Right kidney (tissue), 1 donor: ENCODE results near the gene HDAC9.

Source experiments
- DNase-seq: peaks from one replicate; pipeline ENCODE4 v3.0.0-alpha.2; 2016

Gene HDAC9

GRCh38 chr7:18597754-18598153 is 102.2 kb downstream of the HDAC9 start:
- DNase-seq: no peak

GRCh38 chr7:18607025-18607424 is 111.5 kb downstream of the HDAC9 start:
- no peak for DNase-seq

- no peak for DNase-seq
Observed at GRCh38 chr7:18610331-18610948, 114.9 kb downstream of the HDAC9 start.

- no peak for DNase-seq
Observed at GRCh38 chr7:18614841-18615240, 119.3 kb downstream of the HDAC9 start.

- no peak for DNase-seq
Observed at GRCh38 chr7:18619311-18619710, 123.8 kb downstream of the HDAC9 start.

- no peak for DNase-seq
Observed at GRCh38 chr7:18623389-18623788, 127.8 kb downstream of the HDAC9 start.

- DNase-seq: no peak
Observed at GRCh38 chr7:18624459-18624858, 128.9 kb downstream of the HDAC9 start.

GRCh38 chr7:18626086-18626485 is 130.5 kb downstream of the HDAC9 start:
- no peak for DNase-seq

- no peak for DNase-seq
Observed at GRCh38 chr7:18626717-18627116, 131.2 kb downstream of the HDAC9 start.

- DNase-seq: no peak
Observed at GRCh38 chr7:18637516-18637915, 142.0 kb downstream of the HDAC9 start.

GRCh38 chr7:18638594-18639452 is 143.3 kb downstream of the HDAC9 start:
- DNase-seq: no peak

- DNase-seq: no peak
Observed at GRCh38 chr7:18639711-18640110, 144.2 kb downstream of the HDAC9 start.

- no peak for DNase-seq
Observed at GRCh38 chr7:18644981-18645380, 149.4 kb downstream of the HDAC9 start.

GRCh38 chr7:18647582-18647981 is 152.0 kb downstream of the HDAC9 start:
- DNase-seq: no peak

- no peak for DNase-seq
Observed at GRCh38 chr7:18648849-18649758, 153.6 kb downstream of the HDAC9 start.

- no peak for DNase-seq
Observed at GRCh38 chr7:18653381-18654155, 158.0 kb downstream of the HDAC9 start.

GRCh38 chr7:18654709-18655108 is 159.2 kb downstream of the HDAC9 start:
- DNase-seq: no peak

GRCh38 chr7:18655506-18655905 is 160.0 kb downstream of the HDAC9 start:
- DNase-seq: no peak

- DNase-seq: no peak
Observed at GRCh38 chr7:18655912-18656311, 160.4 kb downstream of the HDAC9 start.

GRCh38 chr7:18656362-18656761 is 160.8 kb downstream of the HDAC9 start:
- no peak for DNase-seq

- DNase-seq: no peak
Observed at GRCh38 chr7:18659746-18660145, 164.2 kb downstream of the HDAC9 start.

- no peak for DNase-seq
Observed at GRCh38 chr7:18663321-18663720, 167.8 kb downstream of the HDAC9 start.
